ENCODE data around the gene TPPP.

DNA sequence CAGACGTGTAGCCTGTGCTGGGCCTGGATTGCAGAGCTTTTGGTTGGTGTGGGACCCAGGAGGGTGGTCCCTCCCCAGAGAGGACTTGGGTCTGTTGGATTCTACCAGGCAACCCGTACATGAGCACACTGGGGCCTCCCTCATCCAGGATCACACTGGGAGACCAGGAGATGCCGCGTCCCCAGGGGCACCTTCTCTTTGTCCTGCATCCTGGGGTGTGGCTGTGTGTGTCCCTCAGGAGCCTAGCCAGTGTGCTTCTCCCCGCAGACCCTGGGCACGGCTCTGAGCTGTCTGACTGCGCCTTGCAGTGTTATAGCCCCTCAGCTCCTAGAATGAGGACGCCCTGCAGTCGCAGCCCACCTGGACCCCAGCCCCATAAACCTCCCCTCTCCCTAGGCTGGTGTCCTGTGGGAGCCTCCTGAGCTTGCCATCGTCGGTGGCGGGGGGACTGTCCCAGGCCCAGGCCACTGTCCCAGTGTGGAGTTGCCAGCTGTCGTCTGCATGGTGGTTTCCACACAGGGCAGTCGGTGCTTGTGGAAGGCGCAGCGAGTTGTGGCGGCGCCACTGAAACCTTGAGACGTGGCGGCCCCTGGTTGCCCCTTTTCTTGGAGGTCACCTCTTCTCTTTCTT is 53.5 kb downstream of the TPPP start:
- TF ChIP-seq, protein P1, sequence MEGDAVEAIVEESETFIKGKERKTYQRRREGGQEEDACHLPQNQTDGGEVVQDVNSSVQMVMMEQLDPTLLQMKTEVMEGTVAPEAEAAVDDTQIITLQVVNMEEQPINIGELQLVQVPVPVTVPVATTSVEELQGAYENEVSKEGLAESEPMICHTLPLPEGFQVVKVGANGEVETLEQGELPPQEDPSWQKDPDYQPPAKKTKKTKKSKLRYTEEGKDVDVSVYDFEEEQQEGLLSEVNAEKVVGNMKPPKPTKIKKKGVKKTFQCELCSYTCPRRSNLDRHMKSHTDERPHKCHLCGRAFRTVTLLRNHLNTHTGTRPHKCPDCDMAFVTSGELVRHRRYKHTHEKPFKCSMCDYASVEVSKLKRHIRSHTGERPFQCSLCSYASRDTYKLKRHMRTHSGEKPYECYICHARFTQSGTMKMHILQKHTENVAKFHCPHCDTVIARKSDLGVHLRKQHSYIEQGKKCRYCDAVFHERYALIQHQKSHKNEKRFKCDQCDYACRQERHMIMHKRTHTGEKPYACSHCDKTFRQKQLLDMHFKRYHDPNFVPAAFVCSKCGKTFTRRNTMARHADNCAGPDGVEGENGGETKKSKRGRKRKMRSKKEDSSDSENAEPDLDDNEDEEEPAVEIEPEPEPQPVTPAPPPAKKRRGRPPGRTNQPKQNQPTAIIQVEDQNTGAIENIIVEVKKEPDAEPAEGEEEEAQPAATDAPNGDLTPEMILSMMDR (IDR thresholded peaks at IDR 0.05; ENCODE audit: low read depth, low read length): no peak
- TF ChIP-seq, protein P2, sequence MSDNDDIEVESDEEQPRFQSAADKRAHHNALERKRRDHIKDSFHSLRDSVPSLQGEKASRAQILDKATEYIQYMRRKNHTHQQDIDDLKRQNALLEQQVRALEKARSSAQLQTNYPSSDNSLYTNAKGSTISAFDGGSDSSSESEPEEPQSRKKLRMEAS (IDR thresholded peaks at IDR 0.05; ENCODE audit: low read depth, low read length): no peak
- TF ChIP-seq POLR2A (IDR thresholded peaks at IDR 0.05; ENCODE audit: extremely low read depth, insufficient read length): no peak
